Posterior vena cava (tissue), 2 donors: ENCODE results near the gene CD44. TPM values are rescaled to one million over a fixed set of nuclear protein-coding genes. Genes with fewer than 3 reads are reported as not detected.
"Not testable (repeated sequence)": the region's sequence is repeated elsewhere in the genome, so short reads cannot be mapped to it uniquely, and the experiment has no call there.

Experiments used
- DNase-seq: peaks from one replicate; pipeline ENCODE4 v3.0.0-alpha.2; 2020; ENCODE audit warnings: low spot score
- intact Hi-C, 2 donors: fragments of 100-400 bp; cut with DNase I; formaldehyde crosslinking; loops; one replicate each; pipeline versions ENCODE4 v1.14.1 to v1.14.2; 2022 to 2023
- total RNA-seq, 2 donors: library from RNA; stranded (reverse); fragmentation: NEBNext Ultra II Directional; extraction: Animal tissue kit (Norgen Biotek cat#: 25700); gene quantifications; one replicate each; pipeline ENCODE4 v1.2.1, GENCODE V29; 2021
- donor health status: DM: yes; HTN: yes; CAD: no.
- donor health status: DM: yes; HTN: yes; CAD: no.

Gene CD44
- total RNA-seq, 2 donors from 2014 or later, result 219 to 562 TPM

- intact Hi-C loops, DNase-seq: not testable (repeated sequence)
Measured at GRCh38 chr11:35226756-35227155, 87.8 kb downstream of the CD44 start.

- DNase-seq, result no peak
- intact Hi-C loops, result no loop called here
Measured at GRCh38 chr11:35227576-35228327, 88.8 kb downstream of the CD44 start.

- no peak for DNase-seq
- intact Hi-C loops, result no loop called here
Measured at GRCh38 chr11:35228328-35228725, 89.4 kb downstream of the CD44 start.

GRCh38 chr11:35230388-35230787 is 91.4 kb downstream of the CD44 start:
- intact Hi-C loops, result no loop called here

GRCh38 chr11:35231076-35231860 is 92.3 kb downstream of the CD44 start:
- intact Hi-C loops, result no loop called here
- DNase-seq, result no peak

More at GRCh38 chr11:35230388-35230787, 91.4 kb downstream of the CD44 start:
- no peak for DNase-seq

- intact Hi-C loops, result no loop called here
- no peak for DNase-seq
Measured at GRCh38 chr11:35232891-35233330, 93.9 kb downstream of the CD44 start.

GRCh38 chr11:35233518-35233917 is 94.5 kb downstream of the CD44 start:
- intact Hi-C loops, result no loop called here
- DNase-seq, result no peak

- DNase-seq, result no peak
- intact Hi-C loops, result no loop called here
Measured at GRCh38 chr11:35234460-35235156, 95.6 kb downstream of the CD44 start.

- intact Hi-C loops, result no loop called here
- DNase-seq, result no peak
Measured at GRCh38 chr11:35235157-35235468, 96.1 kb downstream of the CD44 start.

- intact Hi-C loops, result no loop called here
Measured at GRCh38 chr11:35235498-35235897, 96.5 kb downstream of the CD44 start.

GRCh38 chr11:35235936-35236666 is 97.1 kb downstream of the CD44 start:
- intact Hi-C loops, result no loop called here
- no peak for DNase-seq

More at GRCh38 chr11:35235498-35235897, 96.5 kb downstream of the CD44 start:
- no peak for DNase-seq

- intact Hi-C loops, result no loop called here
- DNase-seq, result no peak
Measured at GRCh38 chr11:35236667-35237003, 97.7 kb downstream of the CD44 start.

GRCh38 chr11:35237351-35237750 is 98.4 kb downstream of the CD44 start:
- DNase-seq, result no peak
- intact Hi-C loops, result no loop called here

- intact Hi-C loops, result no loop called here
- DNase-seq, result no peak
Measured at GRCh38 chr11:35237860-35238715, 99.1 kb downstream of the CD44 start.

GRCh38 chr11:35238882-35239281 is 99.9 kb downstream of the CD44 start:
- intact Hi-C loops, result no loop called here
- no peak for DNase-seq

- intact Hi-C loops, result no loop called here
- no peak for DNase-seq
Measured at GRCh38 chr11:35239471-35240075, 100.6 kb downstream of the CD44 start.

GRCh38 chr11:35241083-35241482 is 102.1 kb downstream of the CD44 start:
- intact Hi-C loops, result no loop called here
- DNase-seq, result no peak

- DNase-seq, result no peak
- intact Hi-C loops, result no loop called here
Measured at GRCh38 chr11:35241531-35241930, 102.6 kb downstream of the CD44 start.
